Activated CD4-positive, CD25-positive, alpha-beta regulatory T cell treated with anti-CD3 and anti-CD28 coated beads, Interleukin-2, amount 50 U/mL, for 16 hours (primary cell): Measurements from ENCODE around the gene PRDM1.

Experiments used
- DNase-seq: peaks from one replicate; pipeline ENCODE4 v3.0.0-alpha.2; 2020; ENCODE audit warnings: low read depth, low spot score

PRDM1 gene

DNA sequence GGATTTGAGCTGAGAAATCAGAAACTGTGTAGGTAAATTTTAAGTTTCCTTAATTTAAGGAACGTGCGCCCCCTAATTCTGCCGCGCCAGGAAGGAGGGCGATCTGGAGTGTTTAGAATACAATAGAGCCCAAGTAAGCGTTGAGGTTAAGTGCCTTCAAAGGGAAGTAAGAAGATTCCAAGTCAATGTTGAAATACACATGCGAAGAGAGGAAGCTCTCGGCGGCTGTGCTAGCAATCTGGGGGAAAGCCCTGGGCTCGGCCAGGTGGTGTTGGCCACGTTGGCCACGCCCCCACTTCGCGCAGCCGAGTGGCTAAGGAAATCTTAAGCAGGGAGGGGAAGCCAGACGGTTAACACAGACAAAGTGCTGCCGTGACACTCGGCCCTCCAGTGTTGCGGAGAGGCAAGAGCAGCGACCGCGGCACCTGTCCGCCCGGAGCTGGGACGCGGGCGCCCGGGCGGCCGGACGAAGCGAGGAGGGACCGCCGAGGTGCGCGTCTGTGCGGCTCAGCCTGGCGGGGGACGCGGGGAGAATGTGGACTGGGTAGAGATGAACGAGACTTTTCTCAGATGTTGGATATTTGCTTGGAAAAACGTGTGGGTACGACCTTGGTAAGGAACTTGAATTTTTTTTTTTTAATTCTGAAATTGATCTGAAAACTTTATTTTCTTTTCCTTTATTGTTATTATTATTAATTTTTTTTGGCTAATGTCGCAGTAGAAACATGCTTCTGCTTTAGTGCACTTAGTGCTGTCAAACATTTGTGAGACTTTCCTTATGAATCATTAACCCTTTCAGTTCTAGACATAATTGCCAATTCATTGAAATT lies at the start of gene PRDM1:
Gene PRDM1, plus strand, starts transcription at position 353 of the 830 bp plus-strand sequence. Its CDS starts 218 bp downstream, at position 571.
- peak; percentile 65 for DNase-seq

DNA sequence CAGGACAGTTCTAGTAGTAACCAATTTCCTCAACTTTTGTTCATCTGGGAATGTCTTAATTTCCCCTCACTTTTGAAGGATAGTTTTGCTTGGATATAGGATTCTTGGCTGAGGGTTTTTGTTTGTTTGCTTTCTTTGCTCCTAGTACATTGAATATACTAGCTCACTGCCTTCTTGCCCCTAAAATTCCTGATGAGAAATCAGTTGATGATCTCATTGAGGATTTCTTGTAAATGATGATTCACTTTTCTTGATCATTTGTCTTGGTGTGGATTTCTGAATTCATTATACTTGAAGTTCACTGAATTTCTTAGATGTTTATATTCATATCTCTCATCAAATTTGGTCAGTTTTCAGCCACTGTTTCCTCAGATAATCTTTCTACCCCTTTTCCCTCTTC lies 49.1 kb upstream of the PRDM1 start:
- no peak for DNase-seq

DNA sequence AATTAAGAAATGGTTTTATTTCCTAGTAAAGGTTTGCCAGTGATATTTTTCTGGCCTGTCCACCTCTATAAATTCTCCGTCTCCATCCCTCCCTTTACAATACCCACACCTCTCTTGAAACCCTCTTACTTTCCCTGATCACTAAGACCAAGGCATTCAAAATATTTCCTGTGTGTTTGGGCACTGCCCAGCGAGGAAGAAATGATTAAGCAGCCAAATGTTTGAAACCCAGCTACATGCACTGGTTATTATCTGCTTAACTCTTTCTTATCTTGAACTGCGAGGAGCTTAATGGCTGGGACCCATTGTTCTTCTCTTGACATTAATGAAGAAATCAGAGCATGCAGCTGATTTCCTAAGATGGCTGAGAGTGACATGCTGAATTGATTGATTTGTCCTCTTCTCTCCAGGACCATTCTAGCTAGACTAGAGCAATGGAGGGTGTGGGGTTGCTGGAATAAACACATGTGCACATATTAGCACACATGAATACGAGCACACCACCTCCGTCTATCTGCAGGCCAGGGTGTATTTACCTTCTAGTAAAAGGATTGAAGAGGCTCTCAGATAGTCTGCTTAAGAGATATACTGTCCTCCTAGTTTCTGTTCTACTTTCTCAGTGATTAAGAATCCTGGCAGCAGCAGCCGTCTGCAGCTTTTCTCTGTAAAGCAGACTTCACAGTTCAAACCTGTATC lies 46.1 kb upstream of the PRDM1 start:
- DNase-seq: no peak

DNA sequence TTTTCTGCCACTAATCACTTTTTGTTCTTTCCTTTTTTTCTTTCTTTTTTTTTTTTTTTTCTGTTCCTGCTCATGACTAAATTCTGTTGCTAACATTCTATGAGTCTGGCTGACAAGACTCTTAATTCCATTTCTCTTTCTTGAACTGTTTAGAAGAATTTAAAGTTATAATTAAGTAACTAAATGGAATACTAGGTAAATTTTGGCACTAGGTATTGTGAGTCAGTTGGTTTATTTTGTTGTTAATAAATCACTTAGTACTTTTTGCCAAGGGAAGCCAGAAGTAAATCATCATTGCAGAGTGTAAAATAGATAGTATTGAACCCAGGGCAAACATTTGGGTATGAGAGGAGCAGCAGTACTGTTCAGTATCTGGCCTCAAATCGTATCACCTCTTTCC lies 42.0 kb upstream of the PRDM1 start:
- DNase-seq: no peak

DNA sequence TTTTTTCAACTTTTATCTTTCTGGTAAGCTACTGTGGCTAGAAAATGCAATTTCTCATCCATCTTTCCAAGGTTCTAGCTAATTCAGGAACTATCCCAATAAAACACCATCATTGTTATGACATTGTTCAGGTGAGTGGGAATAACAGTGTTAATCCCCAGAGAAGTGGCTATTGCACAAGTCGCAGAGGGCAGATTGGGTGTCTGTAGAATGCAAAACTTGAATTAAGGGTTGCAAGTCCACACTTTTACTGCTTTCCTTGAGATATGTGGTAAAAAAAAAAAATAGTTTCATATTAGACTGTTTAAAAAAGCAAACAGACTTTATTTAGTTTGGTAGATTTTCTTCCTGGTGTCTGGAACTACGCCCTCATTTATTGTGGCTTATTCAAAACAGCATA lies 41.1 kb upstream of the PRDM1 start:
- DNase-seq: no peak

GRCh38 chr6:106046116-106046853 lies 39.9 kb upstream of the PRDM1 start:
- DNase-seq: no peak

DNA sequence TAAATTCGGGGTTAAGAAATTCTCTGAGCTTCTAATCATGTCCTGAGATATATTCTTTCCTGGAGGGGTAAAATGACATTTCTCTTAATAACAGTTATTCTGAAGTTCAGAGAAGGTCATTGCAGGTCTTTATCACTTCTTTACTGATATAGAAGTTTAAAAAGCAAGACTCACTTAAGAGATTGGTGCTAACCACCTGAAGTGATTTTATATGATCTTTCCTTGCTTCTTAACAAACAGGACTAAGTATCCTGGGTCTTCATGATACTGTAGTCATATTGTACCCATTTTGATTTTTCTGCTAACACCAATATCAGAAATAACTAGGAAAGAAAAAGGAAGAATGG lies 39.3 kb upstream of the PRDM1 start:
- DNase-seq: no peak

GRCh38 chr6:106048336-106048735 lies 37.8 kb upstream of the PRDM1 start:
- no peak for DNase-seq

- DNase-seq: no peak
These were observed 35.6 kb upstream of the PRDM1 start for GRCh38 chr6:106050538-106050937.

GRCh38 chr6:106051226-106051625 lies 34.9 kb upstream of the PRDM1 start:
- DNase-seq: no peak

DNA sequence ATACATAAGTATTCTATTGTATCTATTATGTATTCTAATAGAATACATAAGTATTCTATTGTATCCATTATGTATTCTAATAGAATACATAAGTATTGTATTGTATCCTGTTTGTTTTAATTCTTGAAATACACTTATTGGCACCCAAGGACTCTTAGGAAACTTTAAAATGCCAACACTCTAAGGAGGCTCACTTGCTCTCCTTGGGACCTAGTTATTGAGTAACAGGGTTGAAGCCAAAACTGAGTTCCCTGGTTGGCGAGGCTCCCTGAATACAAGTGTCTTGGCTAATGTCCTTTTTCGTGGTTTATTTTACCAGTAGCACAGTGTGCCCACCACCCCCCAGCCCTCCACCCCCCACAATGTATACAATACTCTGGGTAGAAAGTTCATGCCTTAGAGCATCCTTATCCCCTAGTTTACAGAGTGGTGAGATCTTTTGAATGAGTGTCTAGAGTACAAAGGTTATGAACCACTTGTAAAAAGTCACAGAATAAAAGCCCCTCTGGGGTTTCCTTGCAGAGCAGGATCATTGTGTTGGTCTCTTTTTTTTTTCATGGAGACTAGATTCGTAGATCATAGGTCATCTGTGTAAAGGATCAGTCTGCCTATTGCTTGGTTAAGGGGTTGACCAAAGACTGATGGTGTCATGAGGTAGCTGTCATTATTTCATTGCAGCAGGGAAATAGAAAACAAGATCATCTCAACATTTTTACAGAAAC lies 32.5 kb upstream of the PRDM1 start:
- no peak for DNase-seq

GRCh38 chr6:106055489-106055888 lies 30.6 kb upstream of the PRDM1 start:
- no peak for DNase-seq

DNA sequence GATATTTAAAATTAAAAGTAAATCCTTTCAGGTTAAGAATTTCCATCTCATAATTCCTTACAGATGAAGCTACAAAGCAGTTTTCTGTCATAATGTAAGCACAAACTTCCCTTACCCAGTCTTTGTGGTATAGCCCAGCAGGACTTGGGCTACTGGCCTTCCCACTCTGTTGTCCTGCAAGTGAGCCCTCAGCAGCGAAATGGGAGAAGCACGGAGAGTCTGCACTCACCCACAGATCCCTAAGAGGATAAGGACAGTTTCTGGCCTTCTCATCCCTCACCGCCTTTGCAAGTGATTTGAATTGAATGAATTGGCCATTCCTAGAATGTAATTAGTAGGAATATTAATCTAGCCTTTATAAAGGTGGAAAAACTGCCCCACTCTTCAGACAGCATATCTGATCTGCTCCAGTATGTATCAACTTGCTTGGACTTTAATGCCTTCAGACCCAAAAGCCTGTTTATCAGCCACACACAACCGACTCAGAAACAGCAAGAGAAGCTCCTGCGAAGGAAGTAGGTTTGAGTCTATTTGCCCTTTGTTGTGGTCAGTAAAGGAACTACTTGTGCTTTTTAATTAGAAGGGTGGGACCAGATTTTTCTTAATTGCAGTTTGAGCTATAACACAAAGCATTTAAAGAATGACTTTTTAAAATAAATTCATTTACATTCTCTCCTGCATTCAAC lies 29.9 kb upstream of the PRDM1 start:
- DNase-seq: no peak

DNA sequence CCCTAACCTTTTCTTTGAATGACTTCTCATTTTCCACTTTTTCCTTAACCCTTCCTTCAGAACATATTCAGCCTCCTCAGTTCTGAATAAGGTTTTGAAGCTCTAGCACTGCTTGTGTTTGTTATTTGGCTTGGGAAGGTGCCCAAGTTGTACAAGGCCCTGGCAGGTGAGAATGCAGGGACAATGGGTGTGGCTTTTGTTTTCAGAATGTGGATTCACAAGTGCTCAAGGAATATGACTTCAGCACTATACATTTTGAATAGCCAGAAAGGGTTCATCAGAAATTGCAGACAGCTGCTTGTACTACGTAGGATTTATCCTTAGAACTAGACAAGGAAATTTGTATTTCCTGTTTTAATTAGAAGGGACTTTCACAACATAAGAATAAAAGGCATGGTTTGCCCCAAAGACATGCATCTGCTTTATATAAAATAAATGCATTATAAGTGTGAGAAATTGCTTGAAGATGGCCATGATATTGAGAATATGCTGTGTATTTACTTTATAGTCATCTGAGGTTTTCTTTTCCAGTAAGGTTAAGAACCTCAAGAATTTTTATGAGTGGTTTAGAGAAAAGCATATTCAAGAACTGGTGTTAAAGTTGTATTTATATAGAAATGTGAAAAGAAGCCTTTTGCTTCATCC lies 29.3 kb upstream of the PRDM1 start:
- DNase-seq: no peak

- DNase-seq: no peak
These were observed 26.8 kb upstream of the PRDM1 start for GRCh38 chr6:106059331-106059730.

- no peak for DNase-seq
These were observed 26.0 kb upstream of the PRDM1 start for GRCh38 chr6:106060167-106060566.

DNA sequence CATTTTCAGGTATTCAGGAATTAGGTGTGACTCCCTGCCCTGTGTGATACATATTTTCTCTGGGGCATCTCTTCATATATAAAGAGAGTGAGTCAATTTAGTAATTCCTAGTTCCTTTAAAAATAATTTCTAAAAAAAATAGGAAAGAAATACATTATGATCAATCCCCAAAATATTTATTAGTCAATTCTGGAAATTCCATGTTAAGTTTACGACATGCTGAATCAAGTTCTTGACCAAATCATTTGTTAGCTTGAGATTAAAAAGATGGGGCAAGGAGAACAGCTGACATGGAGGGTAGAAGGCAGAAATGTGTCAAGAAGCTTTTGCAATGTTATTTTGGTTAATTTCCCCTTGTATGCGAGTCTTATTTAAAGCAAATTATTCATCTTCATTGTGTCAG lies 22.7 kb upstream of the PRDM1 start:
- no peak for DNase-seq

GRCh38 chr6:106064142-106064541 lies 22.0 kb upstream of the PRDM1 start:
- DNase-seq: no peak

GRCh38 chr6:106064756-106065155 lies 21.4 kb upstream of the PRDM1 start:
- no peak for DNase-seq

- no peak for DNase-seq
These were observed 19.1 kb upstream of the PRDM1 start for GRCh38 chr6:106066989-106067388.

GRCh38 chr6:106069478-106069877 lies 16.7 kb upstream of the PRDM1 start:
- no peak for DNase-seq
